ENCODE results near the gene LRRFIP1.

- TF ChIP-seq, protein P1, sequence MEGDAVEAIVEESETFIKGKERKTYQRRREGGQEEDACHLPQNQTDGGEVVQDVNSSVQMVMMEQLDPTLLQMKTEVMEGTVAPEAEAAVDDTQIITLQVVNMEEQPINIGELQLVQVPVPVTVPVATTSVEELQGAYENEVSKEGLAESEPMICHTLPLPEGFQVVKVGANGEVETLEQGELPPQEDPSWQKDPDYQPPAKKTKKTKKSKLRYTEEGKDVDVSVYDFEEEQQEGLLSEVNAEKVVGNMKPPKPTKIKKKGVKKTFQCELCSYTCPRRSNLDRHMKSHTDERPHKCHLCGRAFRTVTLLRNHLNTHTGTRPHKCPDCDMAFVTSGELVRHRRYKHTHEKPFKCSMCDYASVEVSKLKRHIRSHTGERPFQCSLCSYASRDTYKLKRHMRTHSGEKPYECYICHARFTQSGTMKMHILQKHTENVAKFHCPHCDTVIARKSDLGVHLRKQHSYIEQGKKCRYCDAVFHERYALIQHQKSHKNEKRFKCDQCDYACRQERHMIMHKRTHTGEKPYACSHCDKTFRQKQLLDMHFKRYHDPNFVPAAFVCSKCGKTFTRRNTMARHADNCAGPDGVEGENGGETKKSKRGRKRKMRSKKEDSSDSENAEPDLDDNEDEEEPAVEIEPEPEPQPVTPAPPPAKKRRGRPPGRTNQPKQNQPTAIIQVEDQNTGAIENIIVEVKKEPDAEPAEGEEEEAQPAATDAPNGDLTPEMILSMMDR (IDR thresholded peaks at IDR 0.05; ENCODE audit: poor library complexity, severe bottlenecking): no peak
- no peak for TF ChIP-seq EZH2 (IDR thresholded peaks at IDR 0.05; ENCODE audit: borderline replicate concordance, insufficient read depth, low read length, poor library complexity, severe bottlenecking)
Observed at GRCh38 chr2:237689336-237690131, 62.1 kb downstream of the LRRFIP1 start.
